Measurements from ENCODE around the gene SHOC2. TPM values are rescaled to one million over a fixed set of nuclear protein-coding genes. Genes with fewer than 3 reads are reported as not detected.

SHOC2 gene
- total and polyA plus RNA-seq, 9 of the 15 experiments (the other 6 are each of a cell fraction or from before 2014, with no cell fraction given), result 9.2 to 17.5 (median 14.9) TPM

DNA sequence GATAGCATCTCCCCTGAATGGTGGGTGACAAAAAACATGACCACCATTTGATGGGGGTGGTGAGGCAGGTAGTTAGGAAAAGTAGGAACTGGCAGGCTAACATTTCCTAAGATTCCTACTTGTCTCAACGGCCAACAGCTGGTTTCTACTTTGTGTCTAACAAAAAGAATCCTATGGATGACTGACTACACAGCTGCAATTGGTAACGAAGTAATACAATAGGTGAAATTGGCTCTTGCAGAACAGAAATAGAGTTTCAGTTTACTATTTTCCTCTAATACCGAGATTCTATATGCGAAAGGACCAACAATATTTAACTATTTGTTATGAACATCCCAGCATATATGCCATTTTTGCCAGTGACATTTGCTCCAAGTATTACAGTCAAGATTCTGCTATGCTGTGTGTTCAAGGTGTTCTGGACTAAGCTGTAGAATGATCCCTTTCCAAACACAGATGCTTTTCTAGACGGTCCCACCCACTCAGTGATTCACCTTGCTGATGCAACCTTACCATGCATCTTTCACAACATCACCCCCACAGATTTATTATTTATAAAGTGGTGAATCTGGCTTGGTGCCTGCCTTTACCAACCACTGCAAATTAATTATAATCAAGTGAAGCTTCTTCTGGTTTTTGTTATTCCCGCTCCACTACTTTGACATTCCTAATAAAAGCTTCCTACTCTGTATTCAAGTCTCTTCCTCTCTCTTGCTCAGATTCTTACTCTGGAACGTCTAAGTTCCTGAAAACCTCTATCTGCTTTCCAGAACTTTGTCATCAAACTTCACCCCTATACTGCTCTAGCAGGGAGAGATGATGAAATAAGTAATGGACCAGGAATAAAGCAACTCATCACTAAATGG lies 17.2 kb upstream of the SHOC2 start (continued):
- TF ChIP-seq CEBPG (CRISPR knock-in tag; IDR thresholded peaks at IDR 0.05) (peak; percentile 85), CEBPG (tag; conservative IDR thresholded peaks at IDR 0.05 in 1 of 2, IDR thresholded peaks at IDR 0.05 in 1 of 2) (peak; percentile 74 to 95), NR2C2 (CRISPR knock-in tag; IDR thresholded peaks at IDR 0.05) (no peak), NR2C2 (tag; IDR thresholded peaks at IDR 0.05) (no peak), ZNF668 (CRISPR knock-in tag; IDR thresholded peaks at IDR 0.05) (no peak), ZNF551 (CRISPR knock-in tag; IDR thresholded peaks at IDR 0.05) (no peak), JUND (IDR thresholded peaks at IDR 0.05; ENCODE audit: borderline replicate concordance, low read depth, low read length) (peak; percentile 69; the same call in 1 of the 2 replicates), JUND (tag; IDR thresholded peaks at IDR 0.05; ENCODE audit: borderline replicate concordance, low read depth, low read length) (no peak; the same call in 2 of the 3 replicates), ZNF197 (CRISPR knock-in tag; IDR thresholded peaks at IDR 0.05; ENCODE audit: low read depth) (no peak), TEAD4 (IDR thresholded peaks at IDR 0.05; ENCODE audit: low read length) (no peak), TEAD4 (CRISPR knock-in tag; IDR thresholded peaks at IDR 0.05; ENCODE audit: borderline replicate concordance) (no peak), PURB (CRISPR knock-in tag; IDR thresholded peaks at IDR 0.05; ENCODE audit: low read depth) (no peak), SIRT6 (IDR thresholded peaks at IDR 0.05; ENCODE audit: low read depth, low read length) (no peak), TFE3 (CRISPR knock-in tag; IDR thresholded peaks at IDR 0.05) (no peak), SMAD4 (CRISPR knock-in tag; conservative IDR thresholded peaks at IDR 0.05) (no peak), ZNF143 (CRISPR knock-in tag; IDR thresholded peaks at IDR 0.05) (no peak), ZFP1 (CRISPR knock-in tag; IDR thresholded peaks at IDR 0.05) (no peak), POLR3A (IDR thresholded peaks at IDR 0.05; ENCODE audit: borderline replicate concordance, extremely low read depth, insufficient read depth, insufficient read length) (no peak), ZNF217 (CRISPR knock-in tag; IDR thresholded peaks at IDR 0.05) (no peak)
- TF ChIP-seq, protein P1, sequence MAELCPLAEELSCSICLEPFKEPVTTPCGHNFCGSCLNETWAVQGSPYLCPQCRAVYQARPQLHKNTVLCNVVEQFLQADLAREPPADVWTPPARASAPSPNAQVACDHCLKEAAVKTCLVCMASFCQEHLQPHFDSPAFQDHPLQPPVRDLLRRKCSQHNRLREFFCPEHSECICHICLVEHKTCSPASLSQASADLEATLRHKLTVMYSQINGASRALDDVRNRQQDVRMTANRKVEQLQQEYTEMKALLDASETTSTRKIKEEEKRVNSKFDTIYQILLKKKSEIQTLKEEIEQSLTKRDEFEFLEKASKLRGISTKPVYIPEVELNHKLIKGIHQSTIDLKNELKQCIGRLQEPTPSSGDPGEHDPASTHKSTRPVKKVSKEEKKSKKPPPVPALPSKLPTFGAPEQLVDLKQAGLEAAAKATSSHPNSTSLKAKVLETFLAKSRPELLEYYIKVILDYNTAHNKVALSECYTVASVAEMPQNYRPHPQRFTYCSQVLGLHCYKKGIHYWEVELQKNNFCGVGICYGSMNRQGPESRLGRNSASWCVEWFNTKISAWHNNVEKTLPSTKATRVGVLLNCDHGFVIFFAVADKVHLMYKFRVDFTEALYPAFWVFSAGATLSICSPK (IDR thresholded peaks at IDR 0.05; ENCODE audit: borderline replicate concordance), result no peak
- TF ChIP-seq, protein P2, sequence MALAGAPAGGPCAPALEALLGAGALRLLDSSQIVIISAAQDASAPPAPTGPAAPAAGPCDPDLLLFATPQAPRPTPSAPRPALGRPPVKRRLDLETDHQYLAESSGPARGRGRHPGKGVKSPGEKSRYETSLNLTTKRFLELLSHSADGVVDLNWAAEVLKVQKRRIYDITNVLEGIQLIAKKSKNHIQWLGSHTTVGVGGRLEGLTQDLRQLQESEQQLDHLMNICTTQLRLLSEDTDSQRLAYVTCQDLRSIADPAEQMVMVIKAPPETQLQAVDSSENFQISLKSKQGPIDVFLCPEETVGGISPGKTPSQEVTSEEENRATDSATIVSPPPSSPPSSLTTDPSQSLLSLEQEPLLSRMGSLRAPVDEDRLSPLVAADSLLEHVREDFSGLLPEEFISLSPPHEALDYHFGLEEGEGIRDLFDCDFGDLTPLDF (CRISPR knock-in tag; IDR thresholded peaks at IDR 0.05), result no peak
- TF ChIP-seq, protein P3, sequence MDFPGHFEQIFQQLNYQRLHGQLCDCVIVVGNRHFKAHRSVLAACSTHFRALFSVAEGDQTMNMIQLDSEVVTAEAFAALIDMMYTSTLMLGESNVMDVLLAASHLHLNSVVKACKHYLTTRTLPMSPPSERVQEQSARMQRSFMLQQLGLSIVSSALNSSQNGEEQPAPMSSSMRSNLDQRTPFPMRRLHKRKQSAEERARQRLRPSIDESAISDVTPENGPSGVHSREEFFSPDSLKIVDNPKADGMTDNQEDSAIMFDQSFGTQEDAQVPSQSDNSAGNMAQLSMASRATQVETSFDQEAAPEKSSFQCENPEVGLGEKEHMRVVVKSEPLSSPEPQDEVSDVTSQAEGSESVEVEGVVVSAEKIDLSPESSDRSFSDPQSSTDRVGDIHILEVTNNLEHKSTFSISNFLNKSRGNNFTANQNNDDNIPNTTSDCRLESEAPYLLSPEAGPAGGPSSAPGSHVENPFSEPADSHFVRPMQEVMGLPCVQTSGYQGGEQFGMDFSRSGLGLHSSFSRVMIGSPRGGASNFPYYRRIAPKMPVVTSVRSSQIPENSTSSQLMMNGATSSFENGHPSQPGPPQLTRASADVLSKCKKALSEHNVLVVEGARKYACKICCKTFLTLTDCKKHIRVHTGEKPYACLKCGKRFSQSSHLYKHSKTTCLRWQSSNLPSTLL (IDR thresholded peaks at IDR 0.05), result no peak

Data from K562 (cell line).